GM12892 (cell line): Measurements from ENCODE around the gene MGMT.

ENCODE experiments used
- POLR2A ChIP-seq: IDR thresholded peaks from 2 replicates; pipeline ENCODE4 v1.6.1; 2011; ENCODE audit warnings: low read depth, low read length, control low read depth
- TAF1 ChIP-seq: IDR thresholded peaks from 2 replicates; pipeline ENCODE4 v1.6.1; 2011; ENCODE audit warnings: low read depth, mild to moderate bottlenecking, control low read depth, low read length, borderline replicate concordance

GRCh38 chr10:129673292-129673691, 206.3 kb downstream of the MGMT start:
- no peak for TF ChIP-seq TAF1
- TF ChIP-seq POLR2A = no peak
